Aorta (tissue), 5 donors: Measurements from ENCODE around the gene RSRP1. TPM values are rescaled to one million over a fixed set of nuclear protein-coding genes. Genes with fewer than 3 reads are reported as not detected.

Experiments used
- ATAC-seq: fragments of 200-7000 bp; cut with Tn5 transposase; one replicate; pipeline ENCODE4 v1.9.1; 2022; ENCODE audit warnings: moderate library complexity; ENCODE audit not compliant: low FRiP score
- DNase-seq, 2 donors: peaks; one replicate each; pipeline ENCODE4 v3.0.0-alpha.2; 2020
- H3K27ac ChIP-seq, 2 donors: one replicate each; pipeline ENCODE4 v1.5.1; 2013; ENCODE audit warnings: low read length in 2 of 2, mild to moderate bottlenecking in 2 of 2, moderate library complexity in 2 of 2, control low read depth in 1 of 2, inconsistent platforms in 1 of 2, low read depth in 1 of 2
- H3K27me3 ChIP-seq, 2 donors: one replicate each; pipeline ENCODE4 v1.6.1; 2013; ENCODE audit warnings: control low read depth in 1 of 2, low read length in 1 of 2, mild to moderate bottlenecking in 1 of 2, moderate library complexity in 1 of 2; ENCODE audit not compliant: insufficient read depth in 2 of 2, control insufficient read depth in 1 of 2
- H3K36me3 ChIP-seq, 2 donors: one replicate each; pipeline ENCODE4 v1.6.1; 2013; ENCODE audit warnings: control low read depth in 1 of 2, low read length in 1 of 2, mild to moderate bottlenecking in 1 of 2; ENCODE audit not compliant: insufficient read depth in 2 of 2, control insufficient read depth in 1 of 2
- H3K4me1 ChIP-seq, 2 donors: one replicate each; pipeline ENCODE4 v1.6.1; 2013; ENCODE audit warnings: low read length in 2 of 2, control low read depth in 1 of 2, mild to moderate bottlenecking in 1 of 2, moderate library complexity in 1 of 2; ENCODE audit not compliant: insufficient read depth in 2 of 2, control insufficient read depth in 1 of 2
- H3K4me3 ChIP-seq, 2 donors: one replicate each; pipeline ENCODE4 v1.5.1; 2013; ENCODE audit warnings: low read length in 2 of 2, control low read depth in 1 of 2, mild to moderate bottlenecking in 1 of 2
- H3K9me3 ChIP-seq: one replicate; pipeline ENCODE4 v1.6.1; 2013; ENCODE audit warnings: mild to moderate bottlenecking, low read length; ENCODE audit not compliant: control insufficient read depth
- WGBS, 2 donors: extraction: QIAGEN DNeasy Blood & Tissue Kit; methylation state at CpG; one replicate each; pipeline ENCODE4 v1.1.7; 2013; 5-methylcytosine and 5-hydroxymethylcytosine counted together
- intact Hi-C, 2 donors: fragments of 100-400 bp; cut with DNase I; formaldehyde crosslinking; loops; one replicate each; pipeline versions ENCODE4 v1.14.2 to v1.15.0; 2022
- polyA plus RNA-seq, 2 donors: library from polyadenylated mRNA; stranded (reverse); fragments of 200-250 nt; gene quantifications; one replicate each; pipeline ENCODE4 v1.2.3, GENCODE V29; 2013
- total RNA-seq, 2 donors: library from RNA; stranded (reverse); fragmentation: NEBNext Ultra II Directional; extraction: Animal tissue kit (Norgen Biotek cat#: 25700); gene quantifications; one replicate each; pipeline ENCODE4 v1.2.1, GENCODE V29; 2021
- donor health status: healthy with polysubstance abuse.
- donor health status: Bipolar disorder and iron deficiency.
- donor health status: DM: no; HTN: no; CAD: no.
- donor health status: DM: no; HTN: no; CAD: no.
- donor health status: DM: yes; HTN: yes; CAD: no.

RSRP1 gene
- total and polyA plus RNA-seq, 4 donors, result 60.1 to 217 (median 137) TPM

DNA sequence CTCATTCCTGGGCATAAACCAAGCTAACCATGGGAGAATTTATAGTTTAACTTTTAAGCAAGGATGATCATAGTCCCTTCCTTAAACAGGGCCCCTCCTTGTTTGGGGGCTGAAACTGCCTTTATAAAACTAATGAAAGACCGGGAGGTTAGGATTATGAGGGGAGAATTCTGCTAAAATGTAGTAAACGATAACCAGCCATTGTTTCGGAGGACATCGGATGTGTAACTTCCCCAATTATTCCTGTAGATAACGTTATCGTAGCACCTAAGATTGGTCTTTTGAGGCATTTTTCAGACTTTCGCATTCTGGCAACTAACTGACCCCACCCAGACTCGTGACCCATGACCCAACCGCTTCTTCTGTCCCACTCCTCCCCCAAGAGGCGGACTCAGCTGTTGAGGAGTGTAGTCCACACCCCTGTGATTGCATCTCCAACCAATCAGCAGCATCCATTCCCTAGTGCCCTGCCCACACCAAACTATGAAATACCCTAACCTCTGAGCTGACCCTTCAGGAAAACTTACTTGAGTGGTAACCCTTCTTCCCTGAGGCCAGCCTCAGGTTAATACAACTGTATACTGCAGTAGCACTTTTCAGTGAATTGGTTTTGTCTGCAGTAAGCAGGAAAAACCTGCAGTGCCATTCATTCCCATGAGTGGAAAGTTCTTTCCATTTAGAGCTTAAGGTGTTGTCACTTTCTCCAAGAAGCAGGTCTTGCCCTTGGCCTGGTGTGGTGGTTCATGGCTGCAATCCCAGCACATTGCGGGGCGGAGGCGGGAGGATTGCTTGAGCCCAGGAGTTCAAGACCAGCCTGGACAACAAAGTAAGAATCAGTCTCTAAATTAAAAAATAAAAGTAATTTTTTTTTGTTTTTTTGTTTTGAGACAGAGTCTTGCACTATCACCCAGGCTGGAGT, 14.1 kb downstream of the RSRP1 start:
- no peaks in the 10 kb centered on the region for H3K9me3 ChIP-seq
- H3K4me3 ChIP-seq, result peak overlapping the region; percentile 76 to 92
- H3K4me1 ChIP-seq, result no peaks in the 10 kb centered on the region
- DNase-seq (peak; percentile 86 to 91), ATAC-seq (peak; percentile 91)
- H3K27me3 ChIP-seq, result no peaks in the 10 kb centered on the region
- H3K36me3 ChIP-seq, result peaks cover 0 to under 1% of the 10 kb centered on the region in 2 donors
- H3K27ac ChIP-seq, result peak overlapping the region; percentile 61 to 99
- WGBS, 2 donors, result 21 to 22% methylated on average over 13 of the region's 13 CpGs
- intact Hi-C loops, result loop anchor here in 1 of 2 donors (10.0 kb wide), 1 partner anchor 572 kb away; the partner anchor contains the start of gene SELENON

DNA sequence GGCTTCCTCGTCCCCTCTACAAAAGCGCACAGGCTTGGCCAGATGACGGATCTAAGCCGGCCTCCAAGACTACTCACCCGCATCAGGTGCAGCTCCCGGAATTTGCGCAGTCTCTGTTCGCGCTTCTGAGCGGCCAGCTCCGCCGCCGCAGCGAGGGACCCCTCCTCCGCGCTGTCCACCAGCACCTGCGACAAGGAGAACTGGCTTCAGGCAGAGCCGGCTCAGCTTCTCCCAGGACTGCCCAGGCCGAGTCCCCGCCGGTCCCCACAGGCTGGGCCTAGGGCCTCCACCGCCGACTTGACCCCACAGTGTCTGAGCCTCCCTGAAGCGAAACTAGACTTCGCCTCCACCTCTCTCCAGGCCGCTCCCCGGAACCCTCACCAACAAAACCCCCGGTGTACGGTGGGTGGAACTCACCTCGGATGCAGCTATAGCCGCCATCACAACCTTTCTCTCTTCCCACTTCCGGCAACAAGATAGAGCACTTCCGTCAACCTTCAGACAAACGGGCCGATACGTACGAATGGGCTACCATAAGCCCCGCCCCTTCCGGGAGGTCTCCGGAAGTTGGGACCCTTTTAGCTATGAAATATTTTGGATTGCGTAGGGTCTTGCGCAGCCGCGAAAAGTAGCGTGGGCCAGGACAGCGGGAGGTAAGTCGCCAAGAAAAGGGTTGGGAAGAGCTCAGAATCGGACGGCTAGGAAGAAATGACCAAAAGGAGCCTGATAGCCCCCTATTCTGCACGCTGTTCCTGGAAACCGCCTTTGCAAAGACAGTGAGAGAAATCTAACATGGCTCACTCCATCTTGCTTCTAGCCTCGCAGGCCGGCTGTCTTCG, 15.0 kb downstream of the RSRP1 start, which contains the start of gene SYF2:
SYF2 (minus strand) TSS at position 476 of the 839 bp plus-strand sequence; CDS start at position 441, 35 bp downstream.
- H3K27ac ChIP-seq, result peak within 1 kb of the TSS; percentile 61 to 99
- DNase-seq, result peak; percentile 96
- H3K9me3 ChIP-seq, result no peaks in the 10 kb centered on the region
- H3K4me1 ChIP-seq, result no peaks in the 10 kb centered on the region
- 0% methylated on average over 54 of the region's 54 CpGs for WGBS, 2 donors
- H3K36me3 ChIP-seq, result peaks cover 1 to 6% of the 10 kb centered on the region in 2 donors
- intact Hi-C loops, result loop anchor here in 1 of 2 donors (10.0 kb wide), 1 partner anchor 573 kb away; the partner anchor contains the start of gene SELENON
- peak; percentile 95 for ATAC-seq
- peak within 1 kb of the TSS; percentile 76 to 92 for H3K4me3 ChIP-seq
- no peaks in the 10 kb centered on the region for H3K27me3 ChIP-seq

GRCh38 chr1:25223471-25223870, 23.8 kb downstream of the RSRP1 start:
- 79 to 82% methylated on average over 3 of the region's 3 CpGs for WGBS, 2 donors

GRCh38 chr1:25222606-25223005, 24.6 kb downstream of the RSRP1 start:
- intact Hi-C loops, result loop anchor here in 1 of 2 donors (10.0 kb wide), 1 partner anchor 578 kb away; the partner anchor contains the start of gene SRRM1
- 88 to 92% methylated on average over 4 of the region's 4 CpGs for WGBS, 2 donors
- Histone ChIP-seq H3K27ac (no peak overlapping the region), H3K9me3 (no peaks in the 10 kb centered on the region), H3K4me1 (no peaks in the 10 kb centered on the region), H3K36me3 (peaks cover 5 to 19% of the 10 kb centered on the region in 2 donors), H3K4me3 (no peak overlapping the region), H3K27me3 (no peaks in the 10 kb centered on the region)
- ATAC-seq, result no peak
- DNase-seq, result no peak

More at GRCh38 chr1:25223471-25223870, 23.8 kb downstream of the RSRP1 start:
- DNase-seq (no peak), ATAC-seq (no peak)
- Histone ChIP-seq H3K27me3 (no peaks in the 10 kb centered on the region), H3K4me3 (no peak overlapping the region), H3K36me3 (peaks cover 10 to 19% of the 10 kb centered on the region in 2 donors), H3K27ac (no peak overlapping the region), H3K9me3 (no peaks in the 10 kb centered on the region), H3K4me1 (no peaks in the 10 kb centered on the region)
- intact Hi-C loops, result loop anchor here in 1 of 2 donors (10.0 kb wide), 1 partner anchor 579 kb away; the partner anchor contains the start of gene SRRM1

DNA sequence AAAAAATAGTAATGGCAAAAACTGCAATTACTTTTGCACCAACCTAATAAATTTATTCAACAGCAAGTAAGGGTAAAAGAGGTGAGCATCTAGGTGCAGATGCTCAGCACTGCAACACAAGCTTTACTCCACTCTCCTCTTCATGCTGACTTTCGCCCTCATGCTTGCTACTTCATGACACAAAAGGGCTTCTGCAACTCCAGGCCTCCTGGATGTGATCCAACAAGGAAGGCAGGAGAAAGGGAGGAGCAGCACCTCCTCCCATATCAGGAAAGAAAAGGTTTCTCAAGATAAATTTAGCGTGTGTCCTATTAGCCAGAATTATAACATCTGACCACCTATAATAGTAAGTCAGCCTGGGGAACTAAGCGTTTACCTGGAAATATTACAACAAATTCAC, 26.6 kb downstream of the RSRP1 start:
- H3K4me1 ChIP-seq, result no peaks in the 10 kb centered on the region
- H3K36me3 ChIP-seq, result peaks cover 0 to 8% of the 10 kb centered on the region in 2 donors
- no peak overlapping the region for H3K4me3 ChIP-seq
- ATAC-seq, result no peak
- no peaks in the 10 kb centered on the region for H3K9me3 ChIP-seq
- DNase-seq, result no peak
- H3K27ac ChIP-seq, result no peak overlapping the region
- intact Hi-C loops, result loop anchor here in 1 of 2 donors (10.0 kb wide), 1 partner anchor 576 kb away; the partner anchor contains the start of gene SRRM1
- no peaks in the 10 kb centered on the region for H3K27me3 ChIP-seq
- 88 to 93% methylated on average over 3 of the region's 3 CpGs for WGBS, 2 donors

DNA sequence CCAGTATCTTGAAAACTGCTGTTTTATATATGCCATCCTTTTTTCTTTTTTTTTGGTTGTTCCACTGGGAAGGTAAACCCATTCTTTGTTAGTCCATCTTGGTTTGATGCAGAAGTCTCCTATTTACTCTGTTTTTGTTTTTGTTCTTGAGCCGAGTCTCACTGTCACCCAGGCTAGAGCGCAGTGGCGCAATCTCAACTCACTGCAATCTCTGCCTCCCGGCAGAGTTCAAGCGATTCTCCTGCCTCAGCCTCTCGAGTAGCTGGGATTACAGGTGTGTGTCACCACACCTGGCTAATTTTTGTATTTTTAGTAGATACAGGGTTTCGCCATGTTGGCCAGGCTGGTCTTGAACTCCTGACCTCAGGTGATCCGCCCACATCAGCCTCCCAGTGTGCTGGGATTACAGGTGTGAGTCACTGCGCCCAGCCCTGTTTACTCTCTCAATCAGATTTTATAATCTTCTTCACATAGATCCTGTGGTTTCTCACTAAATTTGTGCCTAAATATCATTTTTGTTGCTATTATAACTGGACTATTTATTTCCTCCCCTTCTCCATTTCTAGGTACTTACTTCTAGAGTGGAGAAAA, 27.5 kb downstream of the RSRP1 start:
- Histone ChIP-seq H3K36me3 (peaks cover 0 to 8% of the 10 kb centered on the region in 2 donors), H3K27me3 (no peaks in the 10 kb centered on the region), H3K27ac (no peak overlapping the region), H3K4me3 (no peak overlapping the region), H3K9me3 (no peaks in the 10 kb centered on the region), H3K4me1 (no peaks in the 10 kb centered on the region)
- WGBS, 2 donors, result 94 to 95% methylated on average over 9 of the region's 9 CpGs
- intact Hi-C loops, result loop anchor here in 1 of 2 donors (10.0 kb wide), 1 partner anchor 575 kb away; the partner anchor contains the start of gene SRRM1
- ATAC-seq, result no peak
- DNase-seq, result no peak

- intact Hi-C loops, result no loop called here
- Histone ChIP-seq H3K27me3 (no peaks in the 10 kb centered on the region), H3K4me3 (no peak overlapping the region), H3K9me3 (no peaks in the 10 kb centered on the region), H3K4me1 (no peaks in the 10 kb centered on the region), H3K36me3 (peaks cover 0 to 4% of the 10 kb centered on the region in 2 donors), H3K27ac (no peak overlapping the region)
- DNase-seq (no peak), ATAC-seq (no peak)
- 83 to 84% methylated on average over 8 of the region's 8 CpGs for WGBS, 2 donors
Measured at GRCh38 chr1:25217598-25218232, 29.5 kb downstream of the RSRP1 start.
